K562 (cell line): ENCODE data around the gene IL3RA. TPM values are rescaled to one million over a fixed set of nuclear protein-coding genes. Genes with fewer than 3 reads are reported as not detected.

Source experiments
- ATAC-seq: fragments of 200-7000 bp; cut with Tn5 transposase; 3 replicates; pipeline ENCODE4 v1.9.1; 2020; ENCODE audit warnings: moderate library complexity
- BruUV-seq: library from RNA; stranded (reverse); fragments of 400-500 nt; replicated peaks from 2 replicates; lab custom pipeline; 2021; lab: Mats Ljungman, UMichigan
- CTCF ChIA-PET: fragments of 300-600 bp; formaldehyde crosslinking; extraction: SDS; loops from one replicate; lab custom pipeline; 2021; ENCODE audit warnings: low intra/inter-chr PET ratio; lab: Yijun Ruan, JAX
- POLR2A ChIA-PET: fragments of 300-600, 350-650 bp; sonication (Branson Sonifier 250); formaldehyde crosslinking; extraction: SDS; loops from one replicate; lab custom pipeline; 2021; ENCODE audit warnings: antibody characterized with exemption, inconsistent platforms; lab: Yijun Ruan, JAX
- DNase-seq, 4 experiments: peaks; one replicate each; pipeline versions ENCODE4 v3.0.0 to v3.0.0-alpha.2; 2011 to 2018; ENCODE audit warnings: low spot score in 3 of 4, mixed read lengths in 3 of 4; ENCODE audit errors: extremely low read depth in 1 of 4
- FAIRE-seq: peaks from 2 replicates; lab custom pipeline; 2011; peaks lifted over from hg19 to GRCh38; lab: Jason Lieb, UNC
- H2AFZ ChIP-seq: 2 replicates; pipeline ENCODE4 v1.6.0; 2011; ENCODE audit warnings: low read depth, low read length, control low read depth, inconsistent platforms
- H3K27ac ChIP-seq: fragments of 200-600 bp; 3 replicates; pipeline ENCODE4 v1.8.0; 2011; ENCODE audit warnings: low read depth, mild to moderate bottlenecking, control low read depth, inconsistent platforms, low read length, moderate library complexity, mixed read lengths; ENCODE audit errors: extremely low read depth
- H3K27me3 ChIP-seq, 2 experiments: fragments of 300-600 bp in 1 of 2; 2 replicates in 1 of 2; 3 replicates in 1 of 2; pipeline versions ENCODE4 v1.6.0 to v1.8.0; 2011; ENCODE audit warnings: inconsistent platforms in 2 of 2, low read length in 2 of 2, mild to moderate bottlenecking in 1 of 2, mixed read lengths in 1 of 2, moderate library complexity in 1 of 2; ENCODE audit not compliant: control insufficient read depth in 2 of 2, insufficient read depth in 2 of 2
- H3K36me3 ChIP-seq: fragments of 300-600 bp; 3 replicates; pipeline ENCODE4 v1.8.0; 2011; ENCODE audit warnings: mild to moderate bottlenecking, low read length, inconsistent platforms; ENCODE audit not compliant: control insufficient read depth, insufficient read depth
- H3K4me1 ChIP-seq, 2 experiments: fragments of 200-600 bp in 1 of 2; replicated peaks in 1 of 2; 2 replicates in 1 of 2; 3 replicates in 1 of 2; pipeline versions ENCODE4 v1.5.1 to v1.8.0; 2011; ENCODE audit warnings: inconsistent platforms in 2 of 2, low read length in 2 of 2, mild to moderate bottlenecking in 1 of 2, mixed read lengths in 1 of 2, moderate library complexity in 1 of 2; ENCODE audit not compliant: control insufficient read depth in 2 of 2, insufficient read depth in 2 of 2
- H3K4me2 ChIP-seq: 2 replicates; pipeline ENCODE4 v1.6.1; 2011; ENCODE audit warnings: low read length, control low read depth, inconsistent platforms, mixed read lengths; ENCODE audit not compliant: insufficient read depth
- H3K4me3 ChIP-seq: fragments of 200-600 bp; sonication (generic), shearing (Covaris generic); 2 replicates; pipeline ENCODE4 v1.5.1; 2016; ENCODE audit warnings: control low read depth, inconsistent platforms
- H3K79me2 ChIP-seq: fragments of 200-600 bp; 3 replicates; pipeline ENCODE4 v1.8.0; 2011; ENCODE audit warnings: low read length, inconsistent platforms; ENCODE audit not compliant: control insufficient read depth, insufficient read depth
- H3K9ac ChIP-seq, 2 experiments: 2 replicates each; pipeline versions ENCODE4 v1.6.0 to v1.6.1; 2011; ENCODE audit warnings: low read depth in 2 of 2, low read length in 2 of 2, control low read depth in 1 of 2, inconsistent platforms in 1 of 2, mild to moderate bottlenecking in 1 of 2, mixed read lengths in 1 of 2; ENCODE audit not compliant: insufficient read depth in 1 of 2
- H3K9me1 ChIP-seq: one replicate; pipeline ENCODE4 v1.6.0; 2011; ENCODE audit warnings: inconsistent platforms, mild to moderate bottlenecking, low read length, moderate library complexity; ENCODE audit not compliant: control insufficient read depth, insufficient read depth
- H3K9me3 ChIP-seq: replicated peaks from 2 replicates; pipeline ENCODE4 v1.5.1; 2011; ENCODE audit warnings: low read depth, low read length, inconsistent platforms; ENCODE audit not compliant: control insufficient read depth, insufficient read depth
- H4K20me1 ChIP-seq: replicated peaks from 2 replicates; pipeline ENCODE4 v1.6.1; 2011; ENCODE audit warnings: low read length, inconsistent platforms, mixed read lengths; ENCODE audit not compliant: control insufficient read depth, insufficient read depth
- HINFP ChIP-seq: fragments of 450-650 bp; conservative IDR thresholded peaks from 2 replicates; pipeline ENCODE4 v1.6.1; 2016; ENCODE audit warnings: missing genetic modification characterization, low read depth, mild to moderate bottlenecking, control low read depth, missing compliant biosample characterization
- KDM5B ChIP-seq: fragments of 200-600 bp; sonication (generic); IDR thresholded peaks from 2 replicates; pipeline ENCODE4 v1.6.1; 2012; ENCODE audit warnings: low read depth, mild to moderate bottlenecking, moderate library complexity, low read length, control low read depth, inconsistent platforms; ENCODE audit not compliant: insufficient replicate concordance
- SIN3B ChIP-seq: fragments of 450-650 bp; IDR thresholded peaks from 2 replicates; pipeline ENCODE4 v1.6.1; 2017; ENCODE audit warnings: low read depth, mild to moderate bottlenecking, moderate library complexity
- SIRT6 ChIP-seq: IDR thresholded peaks from one replicate; pipeline ENCODE4 v1.6.1; 2012; ENCODE audit warnings: low read depth, mild to moderate bottlenecking, control low read depth, inconsistent platforms, low read length, moderate library complexity
- ZNF561 ChIP-seq: fragments of 450-650 bp; formaldehyde crosslinking; conservative IDR thresholded peaks from 2 replicates; pipeline ENCODE4 v1.4.0; 2020; ENCODE audit warnings: mild to moderate bottlenecking, moderate library complexity
- WGBS: fragments of 100-300 bp; shearing (Covaris generic); methylation state at CpG from one replicate; pipeline ENCODE4 v1.1.6; 2016; ENCODE audit warnings: low coverage, mixed read lengths; ENCODE audit not compliant: insufficient coverage; ENCODE audit errors: missing lambda C conversion rate; 5-methylcytosine and 5-hydroxymethylcytosine counted together
- in situ Hi-C: fragments of 300-500 bp; cut with MboI; formaldehyde crosslinking; loops from 4 replicates; pipeline ENCODE4 v1.15.0; 2018; ENCODE audit warnings: inconsistent platforms, mixed read lengths
- intact Hi-C: fragments of 100-400 bp; cut with micrococcal nuclease; formaldehyde crosslinking; loops from 2 replicates; pipeline ENCODE4 v1.14.2; 2022
- polyA plus RNA-seq, 8 experiments: library from polyadenylated mRNA; depleted of rRNA in 4 of 8; stranded (reverse) in 5 of 8; unstranded in 3 of 8; fragments of >200 nt; fragmentation: Nextera tagmentation in 2 of 8; fragmentation: Illumina TruSeq in 1 of 8; extraction: Ambion mirVana in 2 of 8; extraction: Trizol in 1 of 8; gene quantifications; 2 replicates each; pipeline versions ENCODE4 v1.2.1 to v1.2.3, GENCODE V29; 2011 to 2014; ENCODE audit warnings: inconsistent platforms in 1 of 8, missing spikeins in 1 of 8
- total RNA-seq, 7 experiments: library from RNA; depleted of rRNA in 6 of 7; stranded (reverse); fragments of >200 nt in 6 of 7; fragmentation: Illumina TruSeq in 2 of 7; extraction: Trizol in 2 of 7; gene quantifications; 2 replicates each; pipeline versions ENCODE4 v1.2.1 to v1.2.3, GENCODE V29; 2011 to 2021; ENCODE audit warnings: low replicate concordance in 1 of 7
- TF ChIP-seq, protein P1 (sequence below): fragments of 450-650 bp; IDR thresholded peaks from 2 replicates; pipeline ENCODE4 v1.6.1; 2017; ENCODE audit warnings: antibody characterized with exemption
- TF ChIP-seq, protein P2 (sequence below): fragments of 250-450 bp; sonication (Bioruptor Pico); IDR thresholded peaks from 2 replicates; pipeline ENCODE4 v1.4.0; 2020; ENCODE audit warnings: mild to moderate bottlenecking, moderate library complexity, borderline replicate concordance
- TF ChIP-seq, protein P3 (sequence below): sonication (generic); formaldehyde crosslinking; IDR thresholded peaks from 2 replicates; pipeline ENCODE4 v1.8.1; 2022; ENCODE audit warnings: missing genetic modification reagents

Gene IL3RA
- total and polyA plus RNA-seq, 9 of the 15 experiments (the other 6 are each of a cell fraction or from before 2014, with no cell fraction given), result not detected

GRCh38 chrX:1308476-1308875 lies 28.1 kb upstream of the IL3RA start:
- Histone ChIP-seq H3K27me3 (peaks cover 4 to 15% of the 10 kb centered on the region in 2 experiments; a peak in 4 of 5 replicates), H3K4me3 (no peak overlapping the region), H2AFZ (no peak overlapping the region), H3K79me2 (no peaks in the 10 kb centered on the region), H3K27ac (no peak overlapping the region), H3K9me3 (no peaks in the 10 kb centered on the region), H3K9me1 (no peaks in the 10 kb centered on the region), H3K36me3 (no peaks in the 10 kb centered on the region), H3K4me2 (no peak overlapping the region), H3K4me1 (no peaks in the 10 kb centered on the region), H3K9ac (no peak overlapping the region), H4K20me1 (no peaks in the 10 kb centered on the region)
- no peak for TF ChIP-seq KDM5B
- no peak for TF ChIP-seq SIRT6
- TF ChIP-seq HINFP (tag), result no peak
- TF ChIP-seq, protein P1, sequence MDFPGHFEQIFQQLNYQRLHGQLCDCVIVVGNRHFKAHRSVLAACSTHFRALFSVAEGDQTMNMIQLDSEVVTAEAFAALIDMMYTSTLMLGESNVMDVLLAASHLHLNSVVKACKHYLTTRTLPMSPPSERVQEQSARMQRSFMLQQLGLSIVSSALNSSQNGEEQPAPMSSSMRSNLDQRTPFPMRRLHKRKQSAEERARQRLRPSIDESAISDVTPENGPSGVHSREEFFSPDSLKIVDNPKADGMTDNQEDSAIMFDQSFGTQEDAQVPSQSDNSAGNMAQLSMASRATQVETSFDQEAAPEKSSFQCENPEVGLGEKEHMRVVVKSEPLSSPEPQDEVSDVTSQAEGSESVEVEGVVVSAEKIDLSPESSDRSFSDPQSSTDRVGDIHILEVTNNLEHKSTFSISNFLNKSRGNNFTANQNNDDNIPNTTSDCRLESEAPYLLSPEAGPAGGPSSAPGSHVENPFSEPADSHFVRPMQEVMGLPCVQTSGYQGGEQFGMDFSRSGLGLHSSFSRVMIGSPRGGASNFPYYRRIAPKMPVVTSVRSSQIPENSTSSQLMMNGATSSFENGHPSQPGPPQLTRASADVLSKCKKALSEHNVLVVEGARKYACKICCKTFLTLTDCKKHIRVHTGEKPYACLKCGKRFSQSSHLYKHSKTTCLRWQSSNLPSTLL, result no peak
- TF ChIP-seq, protein P2, sequence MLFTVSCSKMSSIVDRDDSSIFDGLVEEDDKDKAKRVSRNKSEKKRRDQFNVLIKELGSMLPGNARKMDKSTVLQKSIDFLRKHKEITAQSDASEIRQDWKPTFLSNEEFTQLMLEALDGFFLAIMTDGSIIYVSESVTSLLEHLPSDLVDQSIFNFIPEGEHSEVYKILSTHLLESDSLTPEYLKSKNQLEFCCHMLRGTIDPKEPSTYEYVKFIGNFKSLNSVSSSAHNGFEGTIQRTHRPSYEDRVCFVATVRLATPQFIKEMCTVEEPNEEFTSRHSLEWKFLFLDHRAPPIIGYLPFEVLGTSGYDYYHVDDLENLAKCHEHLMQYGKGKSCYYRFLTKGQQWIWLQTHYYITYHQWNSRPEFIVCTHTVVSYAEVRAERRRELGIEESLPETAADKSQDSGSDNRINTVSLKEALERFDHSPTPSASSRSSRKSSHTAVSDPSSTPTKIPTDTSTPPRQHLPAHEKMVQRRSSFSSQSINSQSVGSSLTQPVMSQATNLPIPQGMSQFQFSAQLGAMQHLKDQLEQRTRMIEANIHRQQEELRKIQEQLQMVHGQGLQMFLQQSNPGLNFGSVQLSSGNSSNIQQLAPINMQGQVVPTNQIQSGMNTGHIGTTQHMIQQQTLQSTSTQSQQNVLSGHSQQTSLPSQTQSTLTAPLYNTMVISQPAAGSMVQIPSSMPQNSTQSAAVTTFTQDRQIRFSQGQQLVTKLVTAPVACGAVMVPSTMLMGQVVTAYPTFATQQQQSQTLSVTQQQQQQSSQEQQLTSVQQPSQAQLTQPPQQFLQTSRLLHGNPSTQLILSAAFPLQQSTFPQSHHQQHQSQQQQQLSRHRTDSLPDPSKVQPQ (CRISPR knock-in tag), result no peak
- TF ChIP-seq SIN3B, result no peak
- TF ChIP-seq, protein P3, sequence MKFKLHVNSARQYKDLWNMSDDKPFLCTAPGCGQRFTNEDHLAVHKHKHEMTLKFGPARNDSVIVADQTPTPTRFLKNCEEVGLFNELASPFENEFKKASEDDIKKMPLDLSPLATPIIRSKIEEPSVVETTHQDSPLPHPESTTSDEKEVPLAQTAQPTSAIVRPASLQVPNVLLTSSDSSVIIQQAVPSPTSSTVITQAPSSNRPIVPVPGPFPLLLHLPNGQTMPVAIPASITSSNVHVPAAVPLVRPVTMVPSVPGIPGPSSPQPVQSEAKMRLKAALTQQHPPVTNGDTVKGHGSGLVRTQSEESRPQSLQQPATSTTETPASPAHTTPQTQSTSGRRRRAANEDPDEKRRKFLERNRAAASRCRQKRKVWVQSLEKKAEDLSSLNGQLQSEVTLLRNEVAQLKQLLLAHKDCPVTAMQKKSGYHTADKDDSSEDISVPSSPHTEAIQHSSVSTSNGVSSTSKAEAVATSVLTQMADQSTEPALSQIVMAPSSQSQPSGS (CRISPR knock-in tag), result no peak
- TF ChIP-seq ZNF561 (CRISPR knock-in tag), result no peak
- no peak for DNase-seq
- CTCF ChIA-PET, result no interaction called here
- no peak for ATAC-seq
- WGBS, result 6% methylated on average over 3 of the region's 8 CpGs
- FAIRE-seq, result no peak
- POLR2A ChIA-PET, result no interaction called here
- BruUV-seq, result no TSS peak
- in situ Hi-C loops, result loop anchor here (25.0 kb wide), 1 partner anchor 829 kb away; no protein-coding TSS in a partner anchor
- intact Hi-C loops, result no loop called here
